ENCODE data around the gene RNF224. TPM values are rescaled to one million over a fixed set of nuclear protein-coding genes. Genes with fewer than 3 reads are reported as not detected.

RNF224 gene
- total RNA-seq, 1 donor from 2014 or later: not detected

GRCh38 chr9:137225699-137226331 is 1.5 kb upstream of the RNF224 start:
- intact Hi-C loops (cut with micrococcal nuclease): loop anchor here (10.0 kb wide), 1 partner anchor 421 kb away; the partner anchor contains the start of gene RABL6

GRCh38 chr9:137226338-137227053 is 806 bp upstream of the RNF224 start:
- intact Hi-C loops (cut with micrococcal nuclease): loop anchor here (10.0 kb wide), 1 partner anchor 422 kb away; the partner anchor contains the start of gene RABL6

- intact Hi-C loops (cut with micrococcal nuclease): loop anchor here (10.0 kb wide), 1 partner anchor 423 kb away; the partner anchor contains the start of gene RABL6
These were observed 677 bp downstream of the RNF224 start for GRCh38 chr9:137227853-137228505.

GRCh38 chr9:137228506-137228967 is 1.2 kb downstream of the RNF224 start:
- intact Hi-C loops (cut with micrococcal nuclease): loop anchor here (10.0 kb wide), 1 partner anchor 424 kb away; the partner anchor contains the start of gene RABL6

GRCh38 chr9:137228968-137229896 is 1.9 kb downstream of the RNF224 start:
- intact Hi-C loops (cut with micrococcal nuclease): loop anchor here (10.0 kb wide), 1 partner anchor 424 kb away; the partner anchor contains the start of gene RABL6

- intact Hi-C loops (cut with micrococcal nuclease): loop anchor here (10.0 kb wide), 1 partner anchor 425 kb away; the partner anchor contains the start of gene RABL6
These were observed 2.8 kb downstream of the RNF224 start for GRCh38 chr9:137229903-137230704.

- intact Hi-C loops (cut with micrococcal nuclease): no loop called here
These were observed 3.5 kb downstream of the RNF224 start, which contains the start of gene SLC34A3 for GRCh38 chr9:137230705-137231371. SLC34A3 (plus strand) TSS chr9:137230901; CDS start chr9:137231703, 802 bp downstream.

GRCh38 chr9:137231372-137232039 is 4.2 kb downstream of the RNF224 start:
- intact Hi-C loops (cut with micrococcal nuclease): no loop called here

- intact Hi-C loops (cut with micrococcal nuclease): no loop called here
These were observed 4.8 kb downstream of the RNF224 start for GRCh38 chr9:137232101-137232500.

GRCh38 chr9:137232510-137232909 is 5.2 kb downstream of the RNF224 start:
- intact Hi-C loops (cut with micrococcal nuclease): no loop called here

GRCh38 chr9:137233143-137233980 is 6.1 kb downstream of the RNF224 start:
- intact Hi-C loops (cut with micrococcal nuclease): no loop called here

GRCh38 chr9:137234055-137234697 is 6.9 kb downstream of the RNF224 start:
- intact Hi-C loops (cut with micrococcal nuclease): no loop called here

GRCh38 chr9:137234758-137235423 is 7.6 kb downstream of the RNF224 start:
- intact Hi-C loops (cut with micrococcal nuclease): no loop called here

GRCh38 chr9:137235424-137236237 is 8.3 kb downstream of the RNF224 start:
- intact Hi-C loops (cut with micrococcal nuclease): loop anchor here (1.0 kb wide), 1 partner anchor 117 kb away; no protein-coding TSS in a partner anchor

GRCh38 chr9:137236238-137236935 is 9.1 kb downstream of the RNF224 start:
- intact Hi-C loops (cut with micrococcal nuclease): loop anchor here (1.0 kb wide), 1 partner anchor 118 kb away; no protein-coding TSS in a partner anchor
